EL (cell line): ENCODE measurements around the gene PEDS1.
"Not testable (repeated sequence)": the region's sequence is repeated elsewhere in the genome, so short reads cannot be mapped to it uniquely, and the experiment has no call there.

ENCODE experiments used
- DNase-seq: peaks from one replicate; pipeline ENCODE4 v3.0.0-alpha.2; 2016

Gene PEDS1

GRCh38 chr20:50189681-50190250 is 36.2 kb upstream of the PEDS1 start:
- no peak for DNase-seq

GRCh38 chr20:50188879-50189680 is 35.6 kb upstream of the PEDS1 start:
- no peak for DNase-seq

- no peak for DNase-seq
These were observed 34.8 kb upstream of the PEDS1 start for GRCh38 chr20:50188287-50188688.

GRCh38 chr20:50187403-50188051 is 34.0 kb upstream of the PEDS1 start:
- DNase-seq, result peak; percentile 34

- no peak for DNase-seq
These were observed 33.5 kb upstream of the PEDS1 start for GRCh38 chr20:50186987-50187402.

- peak; percentile 82 for DNase-seq
These were observed 32.8 kb upstream of the PEDS1 start for GRCh38 chr20:50186151-50186885.

GRCh38 chr20:50185426-50185825 is 31.9 kb upstream of the PEDS1 start:
- DNase-seq, result no peak

GRCh38 chr20:50182346-50182745 is 28.8 kb upstream of the PEDS1 start:
- no peak for DNase-seq

GRCh38 chr20:50181344-50181743 is 27.8 kb upstream of the PEDS1 start:
- DNase-seq, result no peak

GRCh38 chr20:50178672-50179071 is 25.1 kb upstream of the PEDS1 start:
- DNase-seq, result not testable (repeated sequence)

GRCh38 chr20:50175938-50176933 is 22.7 kb upstream of the PEDS1 start:
- DNase-seq, result no peak

- DNase-seq, result no peak
These were observed 20.9 kb upstream of the PEDS1 start for GRCh38 chr20:50174456-50174855.

- peak; percentile 86 for DNase-seq
These were observed 19.0 kb upstream of the PEDS1 start for GRCh38 chr20:50172347-50173013.

GRCh38 chr20:50170549-50171220 is 17.2 kb upstream of the PEDS1 start:
- no peak for DNase-seq

GRCh38 chr20:50169329-50169823 is 15.9 kb upstream of the PEDS1 start:
- peak; percentile 80 for DNase-seq

- peak; percentile 100 for DNase-seq
These were observed 12.4 kb upstream of the PEDS1 start for GRCh38 chr20:50165684-50166554.

GRCh38 chr20:50163570-50164317 is 10.2 kb upstream of the PEDS1 start:
- no peak for DNase-seq

- not testable (repeated sequence) for DNase-seq
These were observed 8.0 kb upstream of the PEDS1 start for GRCh38 chr20:50161494-50161893.

GRCh38 chr20:50153153-50153499 is 397 bp downstream of the PEDS1 start:
- no peak for DNase-seq
